ENCODE data around the gene CPXM2.

The CPXM2 gene

GRCh38 chr10:123883673-123884320 is 7.8 kb downstream of the CPXM2 start:
- Histone ChIP-seq H3K27me3 (ENCODE audit: insufficient read depth, low read depth) (no peaks in the 10 kb centered on the region), H2AFZ (ENCODE audit: low read depth) (no peak overlapping the region), H3K4me2 (no peak overlapping the region), H3K27ac (no peak overlapping the region), H4K20me1 (ENCODE audit: insufficient read depth) (no peaks in the 10 kb centered on the region), H3K4me1 (ENCODE audit: low read depth, poor library complexity, severe bottlenecking) (no peaks in the 10 kb centered on the region), H3K9ac (no peak overlapping the region), H3K4me3 (IDR thresholded peaks at IDR 0.05; ENCODE audit: insufficient read depth, low read depth, low read length) (no peak overlapping the region), H3K79me2 (ENCODE audit: insufficient read depth, low read depth) (no peaks in the 10 kb centered on the region), H3K36me3 (ENCODE audit: insufficient read depth) (no peaks in the 10 kb centered on the region)
- no peak for TF ChIP-seq CTCF (conservative IDR thresholded peaks at IDR 0.05; ENCODE audit: low read depth, low read length)

- Histone ChIP-seq H4K20me1 (ENCODE audit: insufficient read depth) (no peaks in the 10 kb centered on the region), H2AFZ (ENCODE audit: low read depth) (no peak overlapping the region), H3K27me3 (ENCODE audit: insufficient read depth, low read depth) (no peaks in the 10 kb centered on the region), H3K36me3 (ENCODE audit: insufficient read depth) (no peaks in the 10 kb centered on the region), H3K4me3 (IDR thresholded peaks at IDR 0.05; ENCODE audit: insufficient read depth, low read depth, low read length) (no peak overlapping the region), H3K4me2 (no peak overlapping the region), H3K79me2 (ENCODE audit: insufficient read depth, low read depth) (no peaks in the 10 kb centered on the region), H3K4me1 (ENCODE audit: low read depth, poor library complexity, severe bottlenecking) (no peaks in the 10 kb centered on the region), H3K27ac (no peak overlapping the region), H3K9ac (no peak overlapping the region)
- no peak for TF ChIP-seq CTCF (conservative IDR thresholded peaks at IDR 0.05; ENCODE audit: low read depth, low read length)
Measured at GRCh38 chr10:123882681-123883445, 8.7 kb downstream of the CPXM2 start.

GRCh38 chr10:123882177-123882576 is 9.4 kb downstream of the CPXM2 start:
- no peaks in the 10 kb centered on the region for H4K20me1 ChIP-seq (ENCODE audit: insufficient read depth)
- H3K27me3 ChIP-seq (ENCODE audit: insufficient read depth, low read depth): no peaks in the 10 kb centered on the region
- H3K79me2 ChIP-seq (ENCODE audit: insufficient read depth, low read depth): no peaks in the 10 kb centered on the region
- H3K36me3 ChIP-seq (ENCODE audit: insufficient read depth): no peaks in the 10 kb centered on the region
- H3K4me3 ChIP-seq (IDR thresholded peaks at IDR 0.05; ENCODE audit: insufficient read depth, low read depth, low read length): no peak overlapping the region
- H2AFZ ChIP-seq (ENCODE audit: low read depth): no peak overlapping the region
- no peak for TF ChIP-seq CTCF (conservative IDR thresholded peaks at IDR 0.05; ENCODE audit: low read depth, low read length)
- H3K9ac ChIP-seq: no peak overlapping the region
- no peaks in the 10 kb centered on the region for H3K4me1 ChIP-seq (ENCODE audit: low read depth, poor library complexity, severe bottlenecking)
- H3K4me2 ChIP-seq: no peak overlapping the region
- no peak overlapping the region for H3K27ac ChIP-seq

GRCh38 chr10:123879606-123880257 is 11.9 kb downstream of the CPXM2 start:
- Histone ChIP-seq H3K79me2 (ENCODE audit: insufficient read depth, low read depth) (no peaks in the 10 kb centered on the region), H3K27me3 (ENCODE audit: insufficient read depth, low read depth) (no peaks in the 10 kb centered on the region), H3K4me3 (IDR thresholded peaks at IDR 0.05; ENCODE audit: insufficient read depth, low read depth, low read length) (no peak overlapping the region), H3K4me2 (no peak overlapping the region), H3K36me3 (ENCODE audit: insufficient read depth) (no peaks in the 10 kb centered on the region), H3K27ac (no peak overlapping the region), H4K20me1 (ENCODE audit: insufficient read depth) (no peaks in the 10 kb centered on the region), H3K9ac (no peak overlapping the region), H3K4me1 (ENCODE audit: low read depth, poor library complexity, severe bottlenecking) (no peaks in the 10 kb centered on the region), H2AFZ (ENCODE audit: low read depth) (no peak overlapping the region)
- no peak for TF ChIP-seq CTCF (conservative IDR thresholded peaks at IDR 0.05; ENCODE audit: low read depth, low read length)

Data from KMS-11 (cell line).